Ascending aorta (tissue), 2 donors: ENCODE measurements around the gene DEGS1. TPM values are rescaled to one million over a fixed set of nuclear protein-coding genes. Genes with fewer than 3 reads are reported as not detected.

Experiments used
- DNase-seq, 2 donors: peaks; one replicate each; pipeline ENCODE4 v3.0.0-alpha.2; 2019; ENCODE audit warnings: low spot score in 2 of 2
- H3K27ac ChIP-seq, 2 donors: fragments of 200-600 bp; sonication (generic); one replicate each; pipeline ENCODE4 v1.5.1; 2016 to 2017; ENCODE audit warnings: mild to moderate bottlenecking in 1 of 2
- H3K27me3 ChIP-seq: fragments of 200-600 bp; sonication (generic); one replicate; pipeline ENCODE4 v1.5.1; 2017
- H3K36me3 ChIP-seq, 2 donors: fragments of 200-600 bp; sonication (generic); one replicate each; pipeline ENCODE4 v1.5.1; 2016
- H3K4me1 ChIP-seq, 2 donors: fragments of 200-600 bp; sonication (generic); one replicate each; pipeline ENCODE4 v1.5.1; 2016 to 2017; ENCODE audit warnings: mild to moderate bottlenecking in 1 of 2
- H3K4me3 ChIP-seq, 2 donors: fragments of 200-600 bp; sonication (generic); one replicate each; pipeline ENCODE4 v1.5.1; 2016 to 2017; ENCODE audit warnings: mild to moderate bottlenecking in 1 of 2
- H3K9me3 ChIP-seq, 2 donors: fragments of 200-600 bp; sonication (generic); one replicate each; pipeline ENCODE4 v1.5.1; 2016
- CTCF ChIP-seq, 3 experiments: fragments of 200-600 bp in 2 of 3; fragments of 450-650 bp in 1 of 3; sonication (generic) in 2 of 3; IDR thresholded peaks; one replicate each; pipeline ENCODE4 v1.5.1; 2016 to 2019; ENCODE audit warnings: antibody characterized with exemption in 3 of 3, mild to moderate bottlenecking in 1 of 3, moderate library complexity in 1 of 3
- intact Hi-C: fragments of 100-400 bp; cut with DNase I; formaldehyde crosslinking; loops from one replicate; pipeline ENCODE4 v1.15.1; 2023
- total RNA-seq: library from RNA; depleted of rRNA; stranded (reverse); fragments of >200 nt; gene quantifications from one replicate; pipeline ENCODE4 v1.1.0, GENCODE V29; 2016

Gene DEGS1
- total RNA-seq, 1 donor from 2014 or later = 68.1 TPM

GRCh38 chr1:224198572-224198971 is 15.5 kb downstream of the DEGS1 start:
- Histone ChIP-seq H3K4me3 (no peak overlapping the region), H3K27ac (no peak overlapping the region), H3K27me3 (no peaks in the 10 kb centered on the region), H3K9me3 (no peaks in the 10 kb centered on the region), H3K36me3 (peaks cover 4 to 20% of the 10 kb centered on the region in 2 donors), H3K4me1 (no peaks in the 10 kb centered on the region)
- intact Hi-C loops = no loop called here
- TF ChIP-seq CTCF (IDR thresholded peaks at IDR 0.05) = no peak
- no peak for DNase-seq

- Histone ChIP-seq H3K27me3 (no peaks in the 10 kb centered on the region), H3K27ac (no peak overlapping the region), H3K4me3 (no peak overlapping the region), H3K4me1 (peaks cover 0 to 6% of the 10 kb centered on the region in 2 donors), H3K9me3 (no peaks in the 10 kb centered on the region), H3K36me3 (peaks cover 3 to 10% of the 10 kb centered on the region in 2 donors)
- no peak for TF ChIP-seq CTCF (IDR thresholded peaks at IDR 0.05)
- no peak for DNase-seq
- intact Hi-C loops = no loop called here
Observed at GRCh38 chr1:224199679-224200078, 16.6 kb downstream of the DEGS1 start.

GRCh38 chr1:224201383-224201782 is 18.3 kb downstream of the DEGS1 start:
- H3K4me1 ChIP-seq = peaks cover 6 to 7% of the 10 kb centered on the region in 2 donors
- DNase-seq = no peak
- no peaks in the 10 kb centered on the region for H3K27me3 ChIP-seq
- intact Hi-C loops = no loop called here
- H3K36me3 ChIP-seq = no peaks in the 10 kb centered on the region
- H3K27ac ChIP-seq = no peak overlapping the region
- H3K4me3 ChIP-seq = no peak overlapping the region
- no peaks in the 10 kb centered on the region for H3K9me3 ChIP-seq
- TF ChIP-seq CTCF (IDR thresholded peaks at IDR 0.05) = no peak

GRCh38 chr1:224201853-224202252 is 18.8 kb downstream of the DEGS1 start:
- H3K27ac ChIP-seq = no peak overlapping the region
- no peak overlapping the region for H3K4me3 ChIP-seq
- H3K36me3 ChIP-seq = no peaks in the 10 kb centered on the region
- no peaks in the 10 kb centered on the region for H3K9me3 ChIP-seq
- H3K4me1 ChIP-seq = peaks cover 6 to 7% of the 10 kb centered on the region in 2 donors
- no peak for DNase-seq
- H3K27me3 ChIP-seq = no peaks in the 10 kb centered on the region
- intact Hi-C loops = no loop called here
- TF ChIP-seq CTCF (IDR thresholded peaks at IDR 0.05) = no peak

- Histone ChIP-seq H3K27ac (no peak overlapping the region), H3K4me3 (no peak overlapping the region), H3K27me3 (no peaks in the 10 kb centered on the region), H3K4me1 (peaks cover 6 to 7% of the 10 kb centered on the region in 2 donors), H3K36me3 (no peaks in the 10 kb centered on the region), H3K9me3 (no peaks in the 10 kb centered on the region)
- no peak for TF ChIP-seq CTCF (IDR thresholded peaks at IDR 0.05)
- peak in 1 of 2 donors; percentile 73 for DNase-seq
- intact Hi-C loops = no loop called here
Observed at GRCh38 chr1:224203243-224204016, 20.4 kb downstream of the DEGS1 start.
